Skeletal muscle satellite cell (primary cell): ENCODE data around the gene RHD.
"Not testable (repeated sequence)": the region's sequence is repeated elsewhere in the genome, so short reads cannot be mapped to it uniquely, and the experiment has no call there.

ENCODE experiments used
- H3K27me3 ChIP-seq: 2 replicates; pipeline ENCODE4 v1.7.0; 2013; ENCODE audit warnings: low read length; ENCODE audit not compliant: control insufficient read depth, insufficient read depth
- H3K36me3 ChIP-seq: 2 replicates; pipeline ENCODE4 v1.7.0; 2013; ENCODE audit warnings: mild to moderate bottlenecking, control low read depth, low read length; ENCODE audit not compliant: insufficient read depth
- H3K4me1 ChIP-seq: 2 replicates; pipeline ENCODE4 v1.7.0; 2013; ENCODE audit warnings: low read length; ENCODE audit not compliant: control insufficient read depth, insufficient read depth
- H3K4me2 ChIP-seq: 2 replicates; pipeline ENCODE4 v1.7.0; 2013; ENCODE audit warnings: mild to moderate bottlenecking, low read length
- H3K4me3 ChIP-seq: 2 replicates; pipeline ENCODE4 v1.7.0; 2013; ENCODE audit warnings: low read length
- H3K9ac ChIP-seq: 2 replicates; pipeline ENCODE4 v1.7.0; 2013; ENCODE audit warnings: mild to moderate bottlenecking, low read depth, low read length, moderate library complexity
- H3K9me3 ChIP-seq: replicated peaks from 2 replicates; pipeline ENCODE4 v1.7.0; 2013; ENCODE audit warnings: mild to moderate bottlenecking, control low read depth, low read length

The RHD gene

GRCh38 chr1:25341746-25342145 lies 69.4 kb downstream of the RHD start:
- no peaks in the 10 kb centered on the region for H3K9me3 ChIP-seq
- H3K4me2 ChIP-seq, result peak overlapping the region; percentile 42
- H3K4me3 ChIP-seq, result no peak overlapping the region
- no peak overlapping the region for H3K9ac ChIP-seq
- H3K36me3 ChIP-seq, result peaks cover 31% of the 10 kb centered on the region
- H3K4me1 ChIP-seq, result peaks cover 33% of the 10 kb centered on the region
- no peaks in the 10 kb centered on the region for H3K27me3 ChIP-seq

GRCh38 chr1:25342846-25343245 lies 70.5 kb downstream of the RHD start:
- Histone ChIP-seq H3K27me3 (no peaks in the 10 kb centered on the region), H3K4me1 (peaks cover 33% of the 10 kb centered on the region), H3K9me3 (no peaks in the 10 kb centered on the region), H3K4me2 (peak overlapping the region; percentile 70), H3K9ac (peak overlapping the region; percentile 43), H3K4me3 (no peak overlapping the region), H3K36me3 (peaks cover 34% of the 10 kb centered on the region)

DNA sequence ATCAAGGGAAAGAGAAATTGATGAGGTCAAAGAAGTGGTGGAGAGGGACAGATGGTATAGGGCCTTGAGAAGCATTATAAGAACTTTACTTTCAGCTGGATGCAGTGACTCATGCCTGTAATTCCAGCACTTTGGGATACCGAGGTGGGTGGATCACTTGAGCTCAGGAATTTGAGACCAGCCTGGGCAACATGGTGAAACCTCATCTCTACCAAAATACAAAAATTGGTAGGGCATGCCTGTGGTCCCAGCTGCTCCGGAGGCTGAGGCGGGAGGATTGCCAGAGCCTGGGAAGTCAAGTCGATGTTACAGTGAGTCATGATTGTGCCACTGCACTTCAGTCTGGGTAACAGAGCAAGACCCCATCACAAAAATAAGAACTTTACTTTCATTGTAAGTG lies 71.6 kb downstream of the RHD start:
- H3K9me3 ChIP-seq, result no peaks in the 10 kb centered on the region
- H3K27me3 ChIP-seq, result no peaks in the 10 kb centered on the region
- H3K4me3 ChIP-seq, result peak overlapping the region; percentile 46
- H3K4me2 ChIP-seq, result peak overlapping the region; percentile 70
- peaks cover 39% of the 10 kb centered on the region for H3K36me3 ChIP-seq
- H3K9ac ChIP-seq, result peak overlapping the region; percentile 43
- H3K4me1 ChIP-seq, result peaks cover 33% of the 10 kb centered on the region

DNA sequence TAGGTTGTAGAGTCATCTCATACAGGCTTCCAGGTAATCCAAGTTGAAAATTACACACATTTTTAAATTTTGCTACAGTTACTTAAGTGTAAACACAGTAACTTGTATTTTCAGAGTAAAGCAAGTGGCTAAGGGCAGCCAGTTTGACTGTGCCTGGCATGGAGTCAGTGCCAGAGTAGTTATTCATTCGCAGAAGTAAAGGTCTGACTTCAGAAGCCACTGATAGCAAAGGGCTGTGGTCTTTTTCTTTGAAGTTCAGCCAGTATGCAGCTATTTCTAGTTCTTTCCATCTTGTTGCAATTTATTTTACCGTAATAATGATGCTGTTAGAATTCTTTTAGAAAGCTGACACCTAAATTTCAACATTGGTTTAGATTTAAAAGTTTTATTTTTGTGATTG lies 75.2 kb downstream of the RHD start:
- Histone ChIP-seq H3K27me3 (no peaks in the 10 kb centered on the region), H3K36me3 (peaks cover 61% of the 10 kb centered on the region), H3K4me2 (no peak overlapping the region), H3K4me1 (peaks cover 30% of the 10 kb centered on the region), H3K9me3 (no peaks in the 10 kb centered on the region), H3K4me3 (no peak overlapping the region), H3K9ac (no peak overlapping the region)

DNA sequence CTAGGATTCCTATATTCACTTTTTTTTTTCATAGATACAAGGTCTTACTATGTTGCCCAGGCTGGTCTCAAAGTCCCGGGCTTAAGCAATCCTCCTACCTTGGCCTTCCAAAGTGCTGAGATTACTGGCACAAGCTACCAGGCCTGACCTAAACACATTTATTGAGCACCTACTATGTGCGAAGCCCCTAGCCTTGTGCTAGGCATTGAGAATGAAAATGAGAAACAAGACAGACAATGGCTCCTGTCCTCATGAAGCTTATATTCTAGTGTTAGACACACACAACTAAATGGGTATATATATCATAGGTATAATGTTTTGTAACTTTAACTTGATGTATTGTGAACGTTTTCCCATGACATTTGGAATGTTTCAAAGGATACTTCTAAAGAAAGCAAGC lies 77.3 kb downstream of the RHD start:
- Histone ChIP-seq H3K36me3 (peaks cover 65% of the 10 kb centered on the region), H3K9ac (no peak overlapping the region), H3K4me1 (peaks cover 12% of the 10 kb centered on the region), H3K4me2 (no peak overlapping the region), H3K4me3 (no peak overlapping the region), H3K27me3 (no peaks in the 10 kb centered on the region), H3K9me3 (no peaks in the 10 kb centered on the region)

DNA sequence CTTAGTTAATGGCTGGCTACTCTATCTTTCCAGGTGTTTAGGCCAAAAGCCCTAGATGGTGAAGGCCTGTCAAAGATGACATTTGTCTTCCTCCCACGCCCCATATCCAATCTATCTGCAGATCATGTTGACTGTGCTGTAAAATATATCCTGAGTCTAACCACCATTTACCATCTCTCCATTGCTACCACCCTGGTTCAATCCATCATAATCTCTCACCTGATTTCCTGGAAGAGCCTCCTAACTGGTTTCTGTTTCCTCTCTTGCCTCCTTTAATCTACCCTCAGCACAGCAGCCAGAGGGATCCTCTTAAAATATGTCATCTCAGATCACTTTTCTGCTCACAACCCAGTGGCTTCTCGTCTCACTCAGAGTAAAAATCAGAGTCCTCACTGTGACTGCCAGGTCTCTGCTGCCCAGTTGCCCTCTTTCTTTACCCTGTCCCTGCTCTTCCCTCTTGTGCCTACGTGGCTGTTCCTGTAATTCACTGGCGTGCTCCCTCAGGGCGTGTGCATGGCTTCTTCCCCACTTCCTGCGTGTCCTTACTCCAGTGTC lies 83.6 kb downstream of the RHD start:
- H3K27me3 ChIP-seq, result no peaks in the 10 kb centered on the region
- H3K4me2 ChIP-seq, result no peak overlapping the region
- no peak overlapping the region for H3K4me3 ChIP-seq
- H3K4me1 ChIP-seq, result peaks cover 33% of the 10 kb centered on the region
- no peak overlapping the region for H3K9ac ChIP-seq
- H3K9me3 ChIP-seq, result no peaks in the 10 kb centered on the region
- H3K36me3 ChIP-seq, result peaks cover 71% of the 10 kb centered on the region

DNA sequence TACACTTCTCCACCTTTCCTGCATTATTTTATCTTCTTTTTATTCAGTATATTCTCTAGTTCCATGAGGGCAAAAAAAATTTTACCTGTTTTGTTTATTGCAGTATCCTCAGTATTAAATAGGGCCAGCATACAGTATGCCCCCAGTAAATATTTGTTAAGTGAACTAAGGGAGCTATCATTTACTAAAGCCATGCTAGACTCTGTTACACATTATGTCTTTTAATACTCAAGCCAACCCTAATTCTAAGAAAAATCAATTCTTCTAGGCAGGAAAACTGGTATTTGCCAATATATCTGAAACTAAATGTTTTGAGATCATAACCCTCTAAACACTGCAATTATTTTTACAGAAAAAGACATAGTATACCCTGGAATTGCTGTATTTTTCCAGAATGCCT lies 84.1 kb downstream of the RHD start:
- Histone ChIP-seq H3K27me3 (no peaks in the 10 kb centered on the region), H3K4me2 (no peak overlapping the region), H3K4me1 (peaks cover 38% of the 10 kb centered on the region), H3K4me3 (no peak overlapping the region), H3K9ac (no peak overlapping the region), H3K9me3 (no peaks in the 10 kb centered on the region), H3K36me3 (peaks cover 75% of the 10 kb centered on the region)

- no peaks in the 10 kb centered on the region for H3K27me3 ChIP-seq
- peak overlapping the region; percentile 4 for H3K9ac ChIP-seq
- H3K36me3 ChIP-seq, result peaks cover 75% of the 10 kb centered on the region
- no peak overlapping the region for H3K4me3 ChIP-seq
- no peak overlapping the region for H3K4me2 ChIP-seq
- H3K4me1 ChIP-seq, result peaks cover 38% of the 10 kb centered on the region
- no peaks in the 10 kb centered on the region for H3K9me3 ChIP-seq
Observed at GRCh38 chr1:25356848-25357247, 84.5 kb downstream of the RHD start.

GRCh38 chr1:25360596-25361581 lies 88.6 kb downstream of the RHD start:
- H3K4me2 ChIP-seq, result peak overlapping the region; percentile 0
- no peaks in the 10 kb centered on the region for H3K27me3 ChIP-seq
- no peak overlapping the region for H3K4me3 ChIP-seq
- H3K9me3 ChIP-seq, result no peaks in the 10 kb centered on the region
- H3K36me3 ChIP-seq, result peaks cover 48% of the 10 kb centered on the region
- H3K4me1 ChIP-seq, result peaks cover 36% of the 10 kb centered on the region
- H3K9ac ChIP-seq, result peak overlapping the region; percentile 40

GRCh38 chr1:25361901-25362300 lies 89.6 kb downstream of the RHD start:
- Histone ChIP-seq H3K9ac (peak overlapping the region; percentile 40), H3K4me1 (peaks cover 26% of the 10 kb centered on the region), H3K9me3 (no peaks in the 10 kb centered on the region), H3K36me3 (peaks cover 42% of the 10 kb centered on the region), H3K4me3 (no peak overlapping the region), H3K4me2 (no peak overlapping the region), H3K27me3 (no peaks in the 10 kb centered on the region)

DNA sequence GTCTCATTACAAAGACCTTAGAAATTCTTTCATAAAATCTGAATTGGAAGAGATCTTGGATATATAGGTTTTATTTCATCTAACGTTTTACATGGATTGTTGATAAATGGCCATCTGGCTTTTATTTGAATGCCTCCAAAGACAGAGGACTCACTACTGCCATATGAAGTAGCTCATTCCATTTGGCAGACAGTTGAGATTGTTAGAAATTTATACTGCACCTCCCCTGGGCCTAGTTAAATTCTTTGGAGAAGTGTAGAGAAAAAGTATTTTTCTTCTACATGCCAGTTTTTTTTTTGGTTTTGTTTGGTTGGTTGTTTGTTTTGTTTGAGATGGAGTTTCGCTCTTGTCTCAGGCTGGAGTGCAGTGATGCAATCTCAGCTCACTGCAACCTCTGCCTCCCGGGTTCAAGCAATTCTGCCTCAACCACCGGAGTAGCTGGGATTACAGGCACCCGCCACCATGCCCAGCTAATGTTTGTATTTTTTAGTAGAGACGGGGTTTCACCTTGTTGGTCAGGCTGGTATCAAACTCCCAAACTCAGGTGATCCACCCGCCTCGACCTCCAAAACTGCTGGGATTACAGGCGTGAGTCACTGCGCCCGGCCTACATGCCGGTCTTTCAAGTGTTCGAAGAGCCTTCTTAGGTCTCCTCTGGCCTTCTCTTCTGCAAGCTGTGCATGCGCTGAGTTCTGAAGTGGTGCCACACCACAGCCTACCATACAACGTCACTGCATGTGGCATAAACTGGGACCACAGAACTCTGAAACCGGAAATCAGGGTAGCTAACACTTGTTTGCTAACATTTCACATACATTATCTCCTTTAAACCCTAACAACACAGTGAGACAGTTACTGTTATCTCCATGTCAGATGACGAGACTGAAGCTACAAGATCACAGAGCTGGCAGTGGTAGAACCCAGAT lies 90.6 kb downstream of the RHD start:
- H3K4me3 ChIP-seq, H3K27me3 ChIP-seq, H3K9me3 ChIP-seq, H3K9ac ChIP-seq, H3K4me2 ChIP-seq: not testable (repeated sequence)
- peaks cover 38% of the 10 kb centered on the region for H3K36me3 ChIP-seq
- H3K4me1 ChIP-seq, result peaks cover 21% of the 10 kb centered on the region
